Measurements from ENCODE around the gene SCFD2.

DNA sequence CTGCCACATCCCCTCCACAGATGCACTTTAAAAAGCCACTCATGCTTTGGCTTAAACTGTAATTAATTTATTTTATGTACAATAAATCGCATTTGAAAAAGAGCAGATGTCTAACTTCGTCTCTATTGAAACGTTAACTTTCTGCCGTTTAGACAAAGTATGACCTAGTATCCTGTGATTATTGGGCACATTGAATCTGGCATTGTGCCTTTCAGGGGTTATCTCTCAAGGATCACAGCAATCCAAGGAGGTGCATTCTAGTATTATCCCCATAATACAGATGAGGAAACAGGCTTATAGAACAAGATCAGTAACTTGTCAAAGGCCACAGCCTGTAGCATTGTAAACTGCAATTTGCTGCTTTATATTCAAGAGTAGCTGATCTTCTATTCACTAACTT lies 499.1 kb downstream of the SCFD2 start:
- TF ChIP-seq, protein P1, sequence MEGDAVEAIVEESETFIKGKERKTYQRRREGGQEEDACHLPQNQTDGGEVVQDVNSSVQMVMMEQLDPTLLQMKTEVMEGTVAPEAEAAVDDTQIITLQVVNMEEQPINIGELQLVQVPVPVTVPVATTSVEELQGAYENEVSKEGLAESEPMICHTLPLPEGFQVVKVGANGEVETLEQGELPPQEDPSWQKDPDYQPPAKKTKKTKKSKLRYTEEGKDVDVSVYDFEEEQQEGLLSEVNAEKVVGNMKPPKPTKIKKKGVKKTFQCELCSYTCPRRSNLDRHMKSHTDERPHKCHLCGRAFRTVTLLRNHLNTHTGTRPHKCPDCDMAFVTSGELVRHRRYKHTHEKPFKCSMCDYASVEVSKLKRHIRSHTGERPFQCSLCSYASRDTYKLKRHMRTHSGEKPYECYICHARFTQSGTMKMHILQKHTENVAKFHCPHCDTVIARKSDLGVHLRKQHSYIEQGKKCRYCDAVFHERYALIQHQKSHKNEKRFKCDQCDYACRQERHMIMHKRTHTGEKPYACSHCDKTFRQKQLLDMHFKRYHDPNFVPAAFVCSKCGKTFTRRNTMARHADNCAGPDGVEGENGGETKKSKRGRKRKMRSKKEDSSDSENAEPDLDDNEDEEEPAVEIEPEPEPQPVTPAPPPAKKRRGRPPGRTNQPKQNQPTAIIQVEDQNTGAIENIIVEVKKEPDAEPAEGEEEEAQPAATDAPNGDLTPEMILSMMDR (IDR thresholded peaks at IDR 0.05), result no peak
- no peak for TF ChIP-seq POLR2A (IDR thresholded peaks at IDR 0.05)
- TF ChIP-seq EP300 (IDR thresholded peaks at IDR 0.05), result no peak

Measured in ovary (tissue), 3 donors.